Natural killer cell (primary cell): ENCODE measurements around the gene CBARP. TPM values are rescaled to one million over a fixed set of nuclear protein-coding genes. Genes with fewer than 3 reads are reported as not detected.

Source experiments
- ATAC-seq, 3 donors: fragments of 150-1000 bp in 2 of 3; fragments of 200-7000 bp in 1 of 3; cut with Tn5 transposase; 1 replicate in 1 of 3; 2 replicates in 2 of 3; pipeline ENCODE4 v1.10.0; 2021; ENCODE audit warnings: mild to moderate bottlenecking in 2 of 3, moderate library complexity in 2 of 3
- DNase-seq, 2 donors: peaks; one replicate each; pipeline versions ENCODE4 v3.0.0 to v3.0.0-alpha.2; 2013 to 2021; ENCODE audit warnings: mixed read lengths in 1 of 2
- H3K27ac ChIP-seq: one replicate; pipeline ENCODE4 v1.5.1; 2013; ENCODE audit warnings: mild to moderate bottlenecking, low read length
- H3K27me3 ChIP-seq: one replicate; pipeline ENCODE4 v1.6.1; 2013; ENCODE audit warnings: low read length; ENCODE audit not compliant: control insufficient read depth, insufficient read depth
- H3K36me3 ChIP-seq: one replicate; pipeline ENCODE4 v1.6.1; 2013; ENCODE audit warnings: low read length; ENCODE audit not compliant: control insufficient read depth, insufficient read depth
- H3K4me1 ChIP-seq: one replicate; pipeline ENCODE4 v1.6.1; 2013; ENCODE audit warnings: low read length; ENCODE audit not compliant: control insufficient read depth, insufficient read depth
- H3K4me3 ChIP-seq: one replicate; pipeline ENCODE4 v1.5.1; 2013; ENCODE audit warnings: low read length
- H3K9me3 ChIP-seq: one replicate; pipeline ENCODE4 v1.6.1; 2013; ENCODE audit warnings: low read length; ENCODE audit not compliant: control insufficient read depth, insufficient read depth
- H3K27ac Mint-ChIP-seq, 2 donors: one replicate each; pipeline ENCODE4 v1.8.0; 2022; ENCODE audit warnings: mild to moderate bottlenecking in 2 of 2, mixed read lengths in 2 of 2, moderate library complexity in 1 of 2
- H3K27me3 Mint-ChIP-seq, 2 donors: one replicate each; pipeline ENCODE4 v1.8.0; 2022; ENCODE audit warnings: low read depth in 2 of 2, mixed read lengths in 2 of 2
- H3K36me3 Mint-ChIP-seq: one replicate; pipeline ENCODE4 v1.8.0; 2022; ENCODE audit warnings: mixed read lengths
- H3K4me1 Mint-ChIP-seq, 2 donors: one replicate each; pipeline ENCODE4 v1.8.0; 2022; ENCODE audit warnings: mixed read lengths in 2 of 2
- H3K4me3 Mint-ChIP-seq: one replicate; pipeline ENCODE4 v1.8.0; 2022; ENCODE audit warnings: mild to moderate bottlenecking, moderate library complexity, mixed read lengths
- H3K9me3 Mint-ChIP-seq, 2 donors: one replicate each; pipeline ENCODE4 v1.8.0; 2022; ENCODE audit warnings: mixed read lengths in 2 of 2
- WGBS: methylation state at CpG from one replicate; pipeline ENCODE4 v1.1.7; 2013; ENCODE audit warnings: missing lambda C conversion rate; ENCODE audit not compliant: insufficient coverage; 5-methylcytosine and 5-hydroxymethylcytosine counted together
- intact Hi-C: fragments of 100-400 bp; cut with micrococcal nuclease; formaldehyde crosslinking; loops from one replicate; pipeline ENCODE4 v1.14.2; 2022
- total RNA-seq, 4 donors: library from RNA; stranded (reverse); fragments of 120-200 nt in 1 of 4; gene quantifications; one replicate each; pipeline versions ENCODE4 v1.2.3 to v1.2.4, GENCODE V29; 2013 to 2022
- TF ChIP-seq, protein P1 (sequence below): fragments of 200-600 bp; IDR thresholded peaks from one replicate; pipeline ENCODE4 v1.8.0; 2022; ENCODE audit warnings: antibody characterized with exemption

Gene CBARP
- total RNA-seq, 3 donors from 2014 or later (not counting 1 experiment from before 2014, with no cell fraction given) = 0.14 to 0.41 TPM; not detected in 1

DNA sequence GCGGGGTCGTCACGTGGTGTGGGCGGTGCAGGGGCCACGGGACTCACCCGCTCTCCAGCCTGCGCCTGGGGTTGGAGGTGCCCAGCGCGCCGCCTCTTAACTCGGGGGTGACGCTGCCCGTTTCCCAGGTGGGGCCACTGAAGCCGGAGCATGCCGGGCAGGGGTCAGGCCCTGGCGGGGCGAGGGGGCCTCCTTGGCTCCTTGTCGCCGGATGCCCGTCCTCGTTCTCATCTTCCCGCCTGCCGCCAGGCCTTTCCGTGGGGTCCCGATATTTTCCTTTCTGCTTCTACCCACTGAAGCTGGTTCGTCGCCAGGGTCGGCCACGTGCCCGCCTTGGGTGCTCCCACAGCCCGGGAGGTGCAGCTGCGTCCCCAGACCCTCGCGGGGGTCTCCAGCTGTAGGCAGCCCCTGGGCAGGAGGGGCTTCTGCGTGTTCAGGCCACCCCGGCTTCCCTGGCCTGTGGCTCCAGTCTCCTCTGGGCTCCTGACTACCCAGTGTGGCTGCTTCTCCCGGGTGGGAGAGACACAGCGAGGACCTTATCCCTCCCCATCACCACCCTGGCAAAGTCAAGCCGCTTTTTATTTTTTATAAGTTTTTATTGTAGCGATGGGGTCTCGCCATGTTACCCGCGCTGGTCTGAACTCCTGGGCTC, 38.3 kb upstream of the CBARP start:
- 7% methylated on average over 41 of the region's 43 CpGs for WGBS
- peaks cover 33 to 53% of the 10 kb centered on the region in 2 donors for H3K4me1 Mint-ChIP-seq
- H3K27me3 Mint-ChIP-seq = no peaks in the 10 kb centered on the region

DNA sequence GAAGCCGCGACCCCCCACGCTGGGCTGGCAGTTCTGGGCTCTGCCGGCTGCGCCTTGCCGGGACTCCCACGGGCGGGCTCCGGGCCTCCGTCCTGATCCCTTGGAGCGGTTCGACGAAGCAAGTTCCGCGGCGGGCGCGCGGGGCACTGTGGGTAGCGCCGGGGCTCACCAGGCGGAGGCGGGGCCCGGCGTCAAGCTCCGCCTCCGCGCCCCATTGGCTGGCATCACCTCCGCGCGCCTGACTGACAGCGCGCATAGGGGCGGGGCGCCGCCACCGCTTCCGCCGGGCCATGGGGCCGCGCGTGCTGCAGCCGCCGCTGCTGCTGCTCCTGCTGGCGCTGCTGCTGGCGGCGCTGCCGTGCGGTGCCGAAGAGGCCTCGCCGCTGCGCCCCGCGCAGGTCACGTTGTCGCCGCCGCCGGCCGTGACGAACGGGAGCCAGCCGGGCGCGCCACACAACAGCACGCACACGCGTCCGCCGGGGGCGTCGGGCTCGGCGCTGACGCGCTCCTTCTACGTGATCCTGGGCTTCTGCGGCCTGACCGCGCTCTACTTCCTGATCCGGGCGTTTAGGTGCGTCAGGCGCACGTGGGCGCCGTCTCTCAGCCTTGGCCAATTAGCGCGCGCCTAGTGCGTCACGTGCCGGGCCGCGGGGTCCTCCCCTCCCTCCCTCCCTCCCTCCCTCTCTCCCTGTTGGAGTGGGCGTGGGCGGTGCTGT, 37.6 kb upstream of the CBARP start, which contains the start of gene FAM174C:
Gene FAM174C (plus strand): TSS at position 271 of the 716 bp plus-strand sequence. CDS start 20 bp downstream, at position 291.
- H3K4me3 Mint-ChIP-seq = peak within 1 kb of the TSS; percentile 83
- intact Hi-C loops = loop anchor here (10.0 kb wide), 1 partner anchor 219 kb away; the partner anchor contains the start of genes PCSK4 and REEP6
- no peaks in the 10 kb centered on the region for H3K9me3 ChIP-seq
- peaks cover 65% of the 10 kb centered on the region for H3K4me1 ChIP-seq
- no peaks in the 10 kb centered on the region for H3K9me3 Mint-ChIP-seq
- TF ChIP-seq, protein P1, sequence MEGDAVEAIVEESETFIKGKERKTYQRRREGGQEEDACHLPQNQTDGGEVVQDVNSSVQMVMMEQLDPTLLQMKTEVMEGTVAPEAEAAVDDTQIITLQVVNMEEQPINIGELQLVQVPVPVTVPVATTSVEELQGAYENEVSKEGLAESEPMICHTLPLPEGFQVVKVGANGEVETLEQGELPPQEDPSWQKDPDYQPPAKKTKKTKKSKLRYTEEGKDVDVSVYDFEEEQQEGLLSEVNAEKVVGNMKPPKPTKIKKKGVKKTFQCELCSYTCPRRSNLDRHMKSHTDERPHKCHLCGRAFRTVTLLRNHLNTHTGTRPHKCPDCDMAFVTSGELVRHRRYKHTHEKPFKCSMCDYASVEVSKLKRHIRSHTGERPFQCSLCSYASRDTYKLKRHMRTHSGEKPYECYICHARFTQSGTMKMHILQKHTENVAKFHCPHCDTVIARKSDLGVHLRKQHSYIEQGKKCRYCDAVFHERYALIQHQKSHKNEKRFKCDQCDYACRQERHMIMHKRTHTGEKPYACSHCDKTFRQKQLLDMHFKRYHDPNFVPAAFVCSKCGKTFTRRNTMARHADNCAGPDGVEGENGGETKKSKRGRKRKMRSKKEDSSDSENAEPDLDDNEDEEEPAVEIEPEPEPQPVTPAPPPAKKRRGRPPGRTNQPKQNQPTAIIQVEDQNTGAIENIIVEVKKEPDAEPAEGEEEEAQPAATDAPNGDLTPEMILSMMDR = no peak
- H3K36me3 Mint-ChIP-seq = peaks cover 7% of the 10 kb centered on the region
- H3K27ac Mint-ChIP-seq = peak within 1 kb of the TSS; percentile 91 to 93
- DNase-seq = peak; percentile 94 to 98
- peak within 1 kb of the TSS; percentile 91 for H3K27ac ChIP-seq
- peak within 1 kb of the TSS; percentile 65 for H3K4me3 ChIP-seq
- H3K36me3 ChIP-seq = peaks cover 51% of the 10 kb centered on the region
- H3K27me3 Mint-ChIP-seq = no peaks in the 10 kb centered on the region
- H3K27me3 ChIP-seq = no peaks in the 10 kb centered on the region
- ATAC-seq = peak; percentile 82 to 95 (median 85)
- peaks cover 40 to 57% of the 10 kb centered on the region in 2 donors for H3K4me1 Mint-ChIP-seq
- under 1% methylated on average over 90 of the region's 98 CpGs for WGBS

More for the DNA sequence above, 38.3 kb upstream of the CBARP start:
- no peak for DNase-seq
- H3K9me3 ChIP-seq = no peaks in the 10 kb centered on the region
- no peak for ATAC-seq
- H3K4me1 ChIP-seq = peaks cover 58% of the 10 kb centered on the region
- H3K27me3 ChIP-seq = no peaks in the 10 kb centered on the region
- peaks cover 7% of the 10 kb centered on the region for H3K36me3 Mint-ChIP-seq
- H3K27ac Mint-ChIP-seq = peak overlapping the region; percentile 91 to 93
- peaks cover 44% of the 10 kb centered on the region for H3K36me3 ChIP-seq
- H3K4me3 Mint-ChIP-seq = peak overlapping the region; percentile 78
- H3K27ac ChIP-seq = peak overlapping the region; percentile 91
- intact Hi-C loops = loop anchor here (10.0 kb wide), 1 partner anchor 219 kb away; the partner anchor contains the start of genes PCSK4 and REEP6
- no peaks in the 10 kb centered on the region for H3K9me3 Mint-ChIP-seq
- peak overlapping the region; percentile 65 for H3K4me3 ChIP-seq
- TF ChIP-seq, protein P1 = no peak

DNA sequence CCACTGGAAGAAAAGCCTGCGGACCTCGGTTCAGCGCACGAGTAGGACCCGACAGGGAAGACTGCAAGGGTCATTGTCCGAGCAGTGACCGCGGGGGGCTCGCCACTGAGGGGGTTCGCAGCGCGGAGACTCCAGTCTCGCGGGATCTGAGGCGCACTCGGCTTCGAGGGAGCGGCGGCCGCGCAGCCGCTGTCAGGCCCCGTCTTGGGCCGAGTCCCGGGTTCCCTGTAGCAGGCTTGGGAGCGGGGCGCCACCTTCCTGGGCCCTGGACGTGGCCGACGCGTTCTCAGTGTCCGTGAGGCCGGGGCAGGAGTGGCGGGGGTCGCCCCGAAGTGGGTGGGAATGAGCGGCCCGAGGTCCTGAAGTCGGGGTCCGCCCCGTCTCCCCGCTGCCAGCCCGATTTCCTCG, 37.1 kb upstream of the CBARP start:
- Histone ChIP-seq H3K36me3 (peaks cover 54% of the 10 kb centered on the region), H3K27ac (peak overlapping the region; percentile 80), H3K4me1 (peaks cover 69% of the 10 kb centered on the region), H3K27me3 (no peaks in the 10 kb centered on the region), H3K4me3 (peak overlapping the region; percentile 23), H3K9me3 (no peaks in the 10 kb centered on the region)
- no peak for DNase-seq
- TF ChIP-seq, protein P1 = no peak
- peak overlapping the region; percentile 91 to 93 for H3K27ac Mint-ChIP-seq
- H3K4me3 Mint-ChIP-seq = peak overlapping the region; percentile 83
- no peaks in the 10 kb centered on the region for H3K27me3 Mint-ChIP-seq
- no peaks in the 10 kb centered on the region for H3K9me3 Mint-ChIP-seq
- H3K36me3 Mint-ChIP-seq = peaks cover 7% of the 10 kb centered on the region
- ATAC-seq = no peak
- H3K4me1 Mint-ChIP-seq = peaks cover 40 to 57% of the 10 kb centered on the region in 2 donors
- 59% methylated on average over 44 of the region's 44 CpGs for WGBS
- intact Hi-C loops = loop anchor here (10.0 kb wide), 1 partner anchor 220 kb away; the partner anchor contains the start of genes PCSK4 and REEP6
